ENCODE data around the gene RABGAP1L.
"Not testable (repeated sequence)": the region's sequence is repeated elsewhere in the genome, so short reads cannot be mapped to it uniquely, and the experiment has no call there.

The RABGAP1L gene

DNA sequence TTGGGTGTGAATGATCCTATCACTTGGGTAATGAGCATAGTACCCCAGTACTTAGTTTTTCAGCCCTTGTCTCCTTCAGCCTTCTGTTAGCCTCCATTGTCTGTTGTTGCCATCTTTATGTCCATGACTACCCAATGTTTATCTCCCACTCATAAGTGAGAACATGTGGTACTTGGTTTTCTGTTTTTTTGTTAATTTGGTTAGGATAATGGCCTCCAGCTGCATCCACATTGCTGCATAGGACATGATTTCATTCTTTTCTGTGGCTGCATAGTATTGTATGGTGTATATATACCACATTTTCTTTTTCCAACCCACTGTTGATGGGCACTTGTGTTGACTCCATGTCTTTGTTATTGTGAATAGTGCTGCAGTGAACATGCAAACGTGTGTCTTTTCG is 248.8 kb downstream of the RABGAP1L start:
- H4K12ac ChIP-seq (ENCODE audit: low read depth, low read length), result no peak overlapping the region
- no CpG with 5 or more reads among the region's 2 CpGs for WGBS (ENCODE audit: extremely low coverage, insufficient coverage, insufficient read length)
- H3K27me3 ChIP-seq (ENCODE audit: insufficient read depth, low read length), result no peaks in the 10 kb centered on the region

DNA sequence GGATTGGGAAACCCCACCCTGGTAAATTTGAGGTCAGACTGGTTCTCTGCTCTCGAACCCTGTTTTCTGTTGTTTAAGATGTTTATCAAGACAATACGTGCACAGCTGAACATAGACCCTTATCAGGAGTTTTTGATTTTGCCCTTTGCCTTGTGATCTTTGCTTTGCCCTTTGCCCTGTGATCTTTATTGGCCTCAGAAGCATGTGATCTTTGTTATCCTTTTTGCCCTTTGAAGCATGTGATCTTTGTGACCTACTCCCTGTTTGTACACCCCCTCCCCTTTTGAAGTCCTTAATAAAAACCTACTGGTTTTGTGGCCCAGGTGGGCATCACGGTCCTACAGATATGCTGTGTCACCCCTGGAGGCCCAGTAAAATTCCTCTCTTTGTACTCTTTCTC is 250.5 kb downstream of the RABGAP1L start:
- not testable (repeated sequence) for H4K91ac ChIP-seq (ENCODE audit: low read depth, low read length); H2BK5ac ChIP-seq (ENCODE audit: low read depth, low read length, poor library complexity); H2BK120ac ChIP-seq (ENCODE audit: insufficient read depth, low read length, poor library complexity); H2AFZ ChIP-seq (ENCODE audit: insufficient read depth, low read length, poor library complexity); H4K12ac ChIP-seq (ENCODE audit: low read depth, low read length); H3K27me3 ChIP-seq (ENCODE audit: insufficient read depth, low read length); H3K9ac ChIP-seq (ENCODE audit: low read length); DNase-seq; H3K4ac ChIP-seq (ENCODE audit: low read depth, low read length); H3K23ac ChIP-seq (ENCODE audit: low read length); H3K27ac ChIP-seq (ENCODE audit: low read depth, low read length); H2AK5ac ChIP-seq (ENCODE audit: low read length); H3K4me3 ChIP-seq (ENCODE audit: low read depth, low read length); H4K8ac ChIP-seq (ENCODE audit: low read depth, low read length); H3K9me3 ChIP-seq (ENCODE audit: insufficient read depth, low read depth, low read length); H3K4me1 ChIP-seq (ENCODE audit: control insufficient read depth in 1 of 2, insufficient read depth in 2 of 2, low read length in 2 of 2); H3K79me2 ChIP-seq (ENCODE audit: control insufficient read depth, insufficient read depth, low read length, poor library complexity); H3K36me3 ChIP-seq (ENCODE audit: control insufficient read depth in 1 of 2, insufficient read depth in 2 of 2, low read length in 2 of 2); H3K14ac ChIP-seq (ENCODE audit: low read length); H3K4me2 ChIP-seq (ENCODE audit: low read length); H2BK12ac ChIP-seq (ENCODE audit: low read length); H3K79me1 ChIP-seq (ENCODE audit: low read length); H3K18ac ChIP-seq (ENCODE audit: low read length)
- WGBS (ENCODE audit: extremely low coverage, insufficient coverage, insufficient read length), result no CpG with 5 or more reads among the region's 3 CpGs

More for the DNA sequence above, 248.8 kb downstream of the RABGAP1L start:
- Histone ChIP-seq H2AK5ac (ENCODE audit: low read length) (no peak overlapping the region), H3K79me2 (ENCODE audit: control insufficient read depth, insufficient read depth, low read length, poor library complexity) (no peaks in the 10 kb centered on the region), H3K9me3 (ENCODE audit: insufficient read depth, low read depth, low read length) (no peaks in the 10 kb centered on the region), H2BK120ac (ENCODE audit: insufficient read depth, low read length, poor library complexity) (no peak overlapping the region), H3K36me3 (ENCODE audit: control insufficient read depth in 1 of 2, insufficient read depth in 2 of 2, low read length in 2 of 2) (no peaks in the 10 kb centered on the region), H3K79me1 (ENCODE audit: low read length) (no peaks in the 10 kb centered on the region), H3K14ac (ENCODE audit: low read length) (no peak overlapping the region), H3K23ac (ENCODE audit: low read length) (no peak overlapping the region), H2AFZ (ENCODE audit: insufficient read depth, low read length, poor library complexity) (no peak overlapping the region), H3K27ac (ENCODE audit: low read depth, low read length) (no peak overlapping the region), H2BK5ac (ENCODE audit: low read depth, low read length, poor library complexity) (no peak overlapping the region), H3K18ac (ENCODE audit: low read length) (no peak overlapping the region), H3K4me3 (ENCODE audit: low read depth, low read length) (no peak overlapping the region), H4K8ac (ENCODE audit: low read depth, low read length) (no peak overlapping the region), H3K4me2 (ENCODE audit: low read length) (no peak overlapping the region), H3K9ac (ENCODE audit: low read length) (no peak overlapping the region), H3K4ac (ENCODE audit: low read depth, low read length) (no peak overlapping the region), H2BK12ac (ENCODE audit: low read length) (no peak overlapping the region), H3K4me1 (ENCODE audit: control insufficient read depth in 1 of 2, insufficient read depth in 2 of 2, low read length in 2 of 2) (no peaks in the 10 kb centered on the region), H4K91ac (ENCODE audit: low read depth, low read length) (no peak overlapping the region)
- DNase-seq, result no peak

DNA sequence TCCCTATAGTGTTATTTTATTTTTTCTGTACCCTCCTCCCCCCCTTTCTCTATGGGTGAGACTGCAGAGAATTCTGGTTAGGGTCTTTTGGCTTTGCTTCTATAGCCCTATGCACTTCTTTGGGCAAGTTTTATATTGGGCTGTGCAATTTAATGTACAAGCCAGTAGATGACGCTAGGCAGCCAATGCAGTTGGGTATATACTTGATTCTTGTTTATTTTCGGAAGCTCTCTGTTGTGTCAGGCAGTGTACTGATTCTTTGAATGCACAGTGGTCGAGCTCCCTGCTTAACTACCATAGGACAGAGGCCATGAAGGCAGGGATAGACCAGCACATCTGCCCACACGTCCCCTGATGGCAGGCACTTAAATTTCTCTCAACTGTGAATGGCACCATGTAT is 254.3 kb downstream of the RABGAP1L start:
- H2BK12ac ChIP-seq (ENCODE audit: low read length), result no peak overlapping the region
- no peak overlapping the region for H4K8ac ChIP-seq (ENCODE audit: low read depth, low read length)
- no peaks in the 10 kb centered on the region for H3K36me3 ChIP-seq (ENCODE audit: control insufficient read depth in 1 of 2, insufficient read depth in 2 of 2, low read length in 2 of 2)
- no peak overlapping the region for H3K14ac ChIP-seq (ENCODE audit: low read length)
- DNase-seq, result no peak
- H3K79me2 ChIP-seq (ENCODE audit: control insufficient read depth, insufficient read depth, low read length, poor library complexity), result no peaks in the 10 kb centered on the region
- H4K12ac ChIP-seq (ENCODE audit: low read depth, low read length), result no peak overlapping the region
- no peaks in the 10 kb centered on the region for H3K9me3 ChIP-seq (ENCODE audit: insufficient read depth, low read depth, low read length)
- no peak overlapping the region for H3K4me3 ChIP-seq (ENCODE audit: low read depth, low read length)
- whole genome bisulfite sequencing (ENCODE audit: extremely low coverage, insufficient coverage, insufficient read length), result no CpG with 5 or more reads among the region's 4 CpGs
- H3K79me1 ChIP-seq (ENCODE audit: low read length), result no peaks in the 10 kb centered on the region
- no peaks in the 10 kb centered on the region for H3K4me1 ChIP-seq (ENCODE audit: control insufficient read depth in 1 of 2, insufficient read depth in 2 of 2, low read length in 2 of 2)
- H4K91ac ChIP-seq (ENCODE audit: low read depth, low read length), result no peak overlapping the region
- H2AFZ ChIP-seq (ENCODE audit: insufficient read depth, low read length, poor library complexity), result no peak overlapping the region
- no peak overlapping the region for H3K27ac ChIP-seq (ENCODE audit: low read depth, low read length)
- H2AK5ac ChIP-seq (ENCODE audit: low read length), result no peak overlapping the region
- H2BK120ac ChIP-seq (ENCODE audit: insufficient read depth, low read length, poor library complexity), result no peak overlapping the region
- no peak overlapping the region for H3K18ac ChIP-seq (ENCODE audit: low read length)
- no peak overlapping the region for H3K4ac ChIP-seq (ENCODE audit: low read depth, low read length)
- no peak overlapping the region for H3K9ac ChIP-seq (ENCODE audit: low read length)
- H3K4me2 ChIP-seq (ENCODE audit: low read length), result no peak overlapping the region
- no peaks in the 10 kb centered on the region for H3K27me3 ChIP-seq (ENCODE audit: insufficient read depth, low read length)
- H2BK5ac ChIP-seq (ENCODE audit: low read depth, low read length, poor library complexity), result no peak overlapping the region
- H3K23ac ChIP-seq (ENCODE audit: low read length), result no peak overlapping the region

DNA sequence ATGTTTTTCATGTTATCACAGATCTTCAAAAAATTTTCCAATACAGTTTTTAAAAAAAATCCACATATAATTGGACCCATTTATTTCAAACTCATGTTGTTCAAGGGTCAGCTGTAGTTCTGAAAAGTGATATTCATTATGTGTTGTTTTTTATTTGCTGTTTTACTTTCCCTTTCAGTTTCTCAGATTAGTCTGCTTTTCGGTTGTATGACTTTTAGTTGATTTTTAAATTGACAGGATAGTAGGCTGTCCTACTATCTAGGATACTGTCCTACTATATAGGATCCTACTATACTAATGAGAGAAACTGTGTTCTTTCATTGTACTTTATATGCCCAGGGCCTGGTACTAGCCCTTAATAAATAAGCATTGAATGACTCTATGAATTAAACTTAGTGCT is 254.9 kb downstream of the RABGAP1L start:
- Histone ChIP-seq H3K18ac (ENCODE audit: low read length) (no peak overlapping the region), H2BK12ac (ENCODE audit: low read length) (no peak overlapping the region), H2BK5ac (ENCODE audit: low read depth, low read length, poor library complexity) (no peak overlapping the region), H3K4me3 (ENCODE audit: low read depth, low read length) (no peak overlapping the region), H4K91ac (ENCODE audit: low read depth, low read length) (no peak overlapping the region), H2BK120ac (ENCODE audit: insufficient read depth, low read length, poor library complexity) (no peak overlapping the region), H3K4me1 (ENCODE audit: control insufficient read depth in 1 of 2, insufficient read depth in 2 of 2, low read length in 2 of 2) (no peaks in the 10 kb centered on the region), H3K27ac (ENCODE audit: low read depth, low read length) (no peak overlapping the region), H3K4me2 (ENCODE audit: low read length) (no peak overlapping the region), H3K23ac (ENCODE audit: low read length) (no peak overlapping the region), H3K9me3 (ENCODE audit: insufficient read depth, low read depth, low read length) (no peaks in the 10 kb centered on the region), H3K27me3 (ENCODE audit: insufficient read depth, low read length) (no peaks in the 10 kb centered on the region), H3K9ac (ENCODE audit: low read length) (no peak overlapping the region), H4K8ac (ENCODE audit: low read depth, low read length) (no peak overlapping the region), H4K12ac (ENCODE audit: low read depth, low read length) (no peak overlapping the region), H3K79me1 (ENCODE audit: low read length) (no peaks in the 10 kb centered on the region), H3K36me3 (ENCODE audit: control insufficient read depth in 1 of 2, insufficient read depth in 2 of 2, low read length in 2 of 2) (no peaks in the 10 kb centered on the region), H3K14ac (ENCODE audit: low read length) (no peak overlapping the region), H3K4ac (ENCODE audit: low read depth, low read length) (no peak overlapping the region), H3K79me2 (ENCODE audit: control insufficient read depth, insufficient read depth, low read length, poor library complexity) (no peaks in the 10 kb centered on the region), H2AFZ (ENCODE audit: insufficient read depth, low read length, poor library complexity) (no peak overlapping the region), H2AK5ac (ENCODE audit: low read length) (no peak overlapping the region)
- WGBS (ENCODE audit: extremely low coverage, insufficient coverage, insufficient read length), result no CpG with 5 or more reads among the region's 1 CpG
- no peak for DNase-seq

All from trophoblast cell (in vitro differentiated cells and primary cell).